ENCODE results near the gene PLD2.
A peak's percentile ranks its signal among the peaks of the same experiment; 100 is the strongest.

PLD2 gene

GRCh38 chr17:4789951-4790704 lies 16.8 kb upstream of the PLD2 start (continued):
- TF ChIP-seq GLIS1 (tag by site-specific recombination; IDR thresholded peaks at IDR 0.05) (peak; percentile 90), ZNF792 (tag by site-specific recombination; IDR thresholded peaks at IDR 0.05) (no peak), KLF8 (tag by site-specific recombination; IDR thresholded peaks at IDR 0.05) (peak; percentile 62; the same call in 1 of the 2 replicates), OVOL3 (tag by site-specific recombination; IDR thresholded peaks at IDR 0.05) (no peak), MYNN (tag by site-specific recombination; IDR thresholded peaks at IDR 0.05; ENCODE audit: borderline replicate concordance) (no peak), IKZF3 (tag by site-specific recombination; IDR thresholded peaks at IDR 0.05) (peak; percentile 84), ZNF785 (tag by site-specific recombination; IDR thresholded peaks at IDR 0.05) (peak; percentile 68; the same call in 1 of the 2 replicates), ZNF664 (tag by site-specific recombination; IDR thresholded peaks at IDR 0.05) (no peak), ZNF391 (tag by site-specific recombination; IDR thresholded peaks at IDR 0.05; ENCODE audit: borderline replicate concordance, low read depth) (0 out of 2 replicates have a peak, but pooled peaks have one; percentile 27), ZNF354C (tag by site-specific recombination; IDR thresholded peaks at IDR 0.05; ENCODE audit: borderline replicate concordance, low read depth) (no peak), YY1 (tag by site-specific recombination; IDR thresholded peaks at IDR 0.05) (peak; percentile 49; the same call in 1 of the 2 replicates), ZFHX2 (tag by site-specific recombination; conservative IDR thresholded peaks at IDR 0.05) (peak; percentile 42), HIC1 (tag by site-specific recombination; IDR thresholded peaks at IDR 0.05) (no peak), ZNF791 (tag by site-specific recombination; IDR thresholded peaks at IDR 0.05) (no peak), SP7 (tag by site-specific recombination; IDR thresholded peaks at IDR 0.05) (0 out of 2 replicates have a peak, but pooled peaks have one; percentile 3), ZBTB49 (tag by site-specific recombination; IDR thresholded peaks at IDR 0.05; ENCODE audit: low read depth) (no peak), CTCF (tag by site-specific recombination; IDR thresholded peaks at IDR 0.05) (peak; percentile 92), ZNF280D (tag by site-specific recombination; IDR thresholded peaks at IDR 0.05) (no peak), ZSCAN5A (tag by site-specific recombination; IDR thresholded peaks at IDR 0.05) (no peak; the same call in 1 of the 2 replicates), YY2 (tag by site-specific recombination; IDR thresholded peaks at IDR 0.05) (no peak), ZNF311 (tag by site-specific recombination; IDR thresholded peaks at IDR 0.05; ENCODE audit: borderline replicate concordance) (no peak), ZNF639 (tag by site-specific recombination; IDR thresholded peaks at IDR 0.05) (0 out of 2 replicates have a peak, but pooled peaks have one; percentile 27), ZNF404 (tag by site-specific recombination; IDR thresholded peaks at IDR 0.05) (no peak), ZNF837 (tag by site-specific recombination; IDR thresholded peaks at IDR 0.05) (no peak), ZBTB21 (tag by site-specific recombination; IDR thresholded peaks at IDR 0.05) (peak; percentile 95), ZNF704 (tag by site-specific recombination; IDR thresholded peaks at IDR 0.05) (no peak)

Data from HEK293 (cell line).